Measurements from ENCODE around the gene RNU5D-1. TPM values are rescaled to one million over a fixed set of nuclear protein-coding genes. Genes with fewer than 3 reads are reported as not detected.

Gene RNU5D-1
- total RNA-seq, 1 experiment from 2014 or later: not detected

DNA sequence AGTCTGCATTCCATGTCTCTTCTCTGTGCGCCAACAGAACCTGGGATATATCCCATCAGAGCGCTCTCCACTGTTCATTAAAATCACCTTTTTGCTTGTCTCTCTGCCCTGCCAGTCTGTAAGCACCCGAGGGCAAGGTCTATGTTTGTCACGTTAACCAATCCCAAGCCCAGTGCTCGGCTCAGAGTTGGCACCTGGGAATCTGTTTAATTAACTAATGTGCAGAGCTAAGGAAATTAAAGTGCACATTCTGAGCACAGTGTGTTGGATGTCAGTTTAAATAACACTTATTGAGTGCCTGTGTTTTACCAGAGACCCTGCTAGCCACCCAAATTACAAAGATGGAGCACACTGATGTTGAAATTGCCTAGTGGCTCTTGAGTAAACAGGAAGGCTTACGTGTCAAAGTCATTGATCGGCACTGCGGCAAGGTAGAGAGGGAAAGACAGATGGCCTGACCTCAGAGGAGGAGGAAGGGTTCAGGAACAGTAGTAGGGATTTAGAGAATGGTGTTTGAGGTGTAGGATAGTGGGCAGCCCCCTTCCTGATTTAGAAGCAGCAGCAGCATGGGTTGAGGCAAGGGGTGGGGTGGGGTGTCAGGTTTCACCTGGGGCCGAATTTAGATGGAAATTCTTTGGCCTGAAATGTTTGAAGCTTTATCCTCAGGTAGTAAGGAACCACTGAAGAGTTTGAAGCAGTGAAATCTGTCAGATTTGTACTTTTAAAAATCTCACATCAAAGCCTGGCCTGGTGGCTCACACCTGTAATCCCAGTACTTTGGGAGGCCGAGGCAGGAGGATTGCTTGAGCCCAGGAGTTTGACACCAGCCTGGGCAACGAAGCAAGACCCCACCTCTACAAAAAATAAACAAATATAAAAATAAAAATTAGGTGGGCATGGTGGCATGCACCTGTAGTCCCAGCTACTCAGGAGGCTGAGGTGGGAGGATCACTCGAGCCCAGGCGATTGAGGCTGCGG lies 48.8 kb downstream of the RNU5D-1 start:
- Histone ChIP-seq H3K23me2 (ENCODE audit: insufficient read length, low read depth, low read length, poor library complexity, severe bottlenecking) (no peaks in the 10 kb centered on the region), H3K4me1 (ENCODE audit: insufficient read depth, low read length) (peaks cover 10% of the 10 kb centered on the region; the same call in 1 of the 2 replicates), H2BK12ac (ENCODE audit: insufficient read length, low read depth, low read length) (no peak overlapping the region), H2AK5ac (ENCODE audit: insufficient read length, low read length) (no peak overlapping the region), H4K5ac (ENCODE audit: insufficient read length, low read depth, low read length) (no peak overlapping the region), H3K18ac (ENCODE audit: insufficient read length, low read depth, low read length) (no peak overlapping the region), H3K4ac (ENCODE audit: low read depth, low read length) (no peak overlapping the region), H3K79me1 (ENCODE audit: insufficient read depth, low read depth, low read length, poor library complexity, severe bottlenecking) (no peaks in the 10 kb centered on the region), H2BK5ac (ENCODE audit: insufficient read length, low read length) (no peak overlapping the region), H3K23ac (ENCODE audit: insufficient read length, low read depth, low read length) (no peak overlapping the region), H3K79me2 (ENCODE audit: insufficient read depth, low read length) (no peaks in the 10 kb centered on the region), H3K9me3 (ENCODE audit: control insufficient read depth, low read depth, low read length) (no peaks in the 10 kb centered on the region), H3K9ac (ENCODE audit: extremely low read depth, insufficient read length, low read length) (no peak overlapping the region), H3K14ac (ENCODE audit: insufficient read depth, low read length) (no peak overlapping the region), H2BK15ac (ENCODE audit: low read depth, low read length) (no peak overlapping the region), H4K91ac (ENCODE audit: insufficient read length, low read depth, low read length) (no peak overlapping the region), H4K8ac (replicated peaks; ENCODE audit: insufficient read length, low read depth, low read length) (no peak overlapping the region), H3K4me2 (ENCODE audit: insufficient read depth, insufficient read length, low read length) (peak overlapping the region; percentile 31), H3K56ac (ENCODE audit: insufficient read length, low read depth, low read length) (no peak overlapping the region), H3T11ph (ENCODE audit: low read length) (no peak overlapping the region), H3K27me3 (ENCODE audit: insufficient read depth, low read length) (no peaks in the 10 kb centered on the region), H2BK20ac (ENCODE audit: low read depth, low read length, poor library complexity, severe bottlenecking) (no peak overlapping the region), H3K27ac (ENCODE audit: insufficient read length, low read depth, low read length) (peak overlapping the region; percentile 55), H2AFZ (ENCODE audit: low read length) (no peak overlapping the region), H4K20me1 (ENCODE audit: control insufficient read depth, insufficient read depth, insufficient read length) (no peaks in the 10 kb centered on the region), H2BK120ac (ENCODE audit: low read depth, low read length, poor library complexity, severe bottlenecking) (no peak overlapping the region)
- TF ChIP-seq, protein P1, sequence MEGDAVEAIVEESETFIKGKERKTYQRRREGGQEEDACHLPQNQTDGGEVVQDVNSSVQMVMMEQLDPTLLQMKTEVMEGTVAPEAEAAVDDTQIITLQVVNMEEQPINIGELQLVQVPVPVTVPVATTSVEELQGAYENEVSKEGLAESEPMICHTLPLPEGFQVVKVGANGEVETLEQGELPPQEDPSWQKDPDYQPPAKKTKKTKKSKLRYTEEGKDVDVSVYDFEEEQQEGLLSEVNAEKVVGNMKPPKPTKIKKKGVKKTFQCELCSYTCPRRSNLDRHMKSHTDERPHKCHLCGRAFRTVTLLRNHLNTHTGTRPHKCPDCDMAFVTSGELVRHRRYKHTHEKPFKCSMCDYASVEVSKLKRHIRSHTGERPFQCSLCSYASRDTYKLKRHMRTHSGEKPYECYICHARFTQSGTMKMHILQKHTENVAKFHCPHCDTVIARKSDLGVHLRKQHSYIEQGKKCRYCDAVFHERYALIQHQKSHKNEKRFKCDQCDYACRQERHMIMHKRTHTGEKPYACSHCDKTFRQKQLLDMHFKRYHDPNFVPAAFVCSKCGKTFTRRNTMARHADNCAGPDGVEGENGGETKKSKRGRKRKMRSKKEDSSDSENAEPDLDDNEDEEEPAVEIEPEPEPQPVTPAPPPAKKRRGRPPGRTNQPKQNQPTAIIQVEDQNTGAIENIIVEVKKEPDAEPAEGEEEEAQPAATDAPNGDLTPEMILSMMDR (conservative IDR thresholded peaks at IDR 0.05): no peak
- H3K36me3 Mint-ChIP-seq (ENCODE audit: insufficient read depth in 1 of 3, low read depth in 3 of 3): peaks cover 0 to 10% (median 0%) of the 10 kb centered on the region in 3 experiments; a peak in 3 of 7 replicates
- H3K27ac Mint-ChIP-seq: peak overlapping the region; percentile 7 to 71 (median 69); a peak in 5 of 7 replicates
- peak; percentile 58 for DNase-seq
- peak overlapping the region in 1 of 2 experiments; percentile 6; a peak in 1 of 5 replicates for H3K4me3 Mint-ChIP-seq
- H3K4me1 Mint-ChIP-seq: peaks cover 19 to 22% of the 10 kb centered on the region in 2 experiments
- no peaks in the 10 kb centered on the region; the same call in 1 of the 2 replicates for H3K27me3 Mint-ChIP-seq (ENCODE audit: low read depth)
- no CpG with 5 or more reads among the region's 14 CpGs for WGBS (ENCODE audit: extremely low coverage, insufficient read length, low lambda C conversion rate)
- no peaks in the 10 kb centered on the region; a peak in 1 of 5 replicates for H3K9me3 Mint-ChIP-seq

Other genes starting within 250 kb of the RNU5D-1 start
- gene TMEM53, start 56.7 kb downstream of the RNU5D-1 start, total RNA-seq (2021): 6.2 and 7.2 TPM in 2 replicates
- gene ARMH1, start 56.5 kb downstream of the RNU5D-1 start, total RNA-seq (2021): 0.68 and 1.0 TPM in 2 replicates
- 71.6 and 73.1 TPM in 2 replicates for gene KIF2C, start 8.7 kb upstream of the RNU5D-1 start, total RNA-seq (2021)
- gene RPS8, start 44.4 kb upstream of the RNU5D-1 start, total RNA-seq (2021): 2,591 and 2,595 TPM in 2 replicates
- 1.1 and 1.3 TPM in 2 replicates for gene BEST4, start 57.0 kb upstream of the RNU5D-1 start, total RNA-seq (2021)
- gene PLK3, start 69.2 kb upstream of the RNU5D-1 start, total RNA-seq (2021): 14.7 and 15.9 TPM in 2 replicates
- gene DYNLT4, start 76.2 kb upstream of the RNU5D-1 start, total RNA-seq (2021): not detected in 2 replicates
- gene BTBD19, start 77.4 kb upstream of the RNU5D-1 start, total RNA-seq (2021): 1.4 and 1.9 TPM in 2 replicates
- gene PTCH2, start 112.1 kb upstream of the RNU5D-1 start, total RNA-seq (2021): 0.79 and 0.83 TPM in 2 replicates

Data from H9 (cell line).